IMR-90 (cell line): ENCODE data around the gene DHH. TPM values are rescaled to one million over a fixed set of nuclear protein-coding genes. Genes with fewer than 3 reads are reported as not detected.

Experiments
- ATAC-seq: fragments of 200-7000 bp; cut with Tn5 transposase; 2 replicates; pipeline ENCODE4 v1.9.1; 2020; ENCODE audit warnings: low read depth, mild to moderate bottlenecking, moderate library complexity
- BruUV-seq: library from RNA; stranded (reverse); fragments of 400-500 nt; replicated peaks from 2 replicates; lab custom pipeline; 2021; lab: Mats Ljungman, UMichigan
- CTCF ChIA-PET: fragments of 300-600 bp; formaldehyde crosslinking; extraction: SDS; loops from one replicate; lab custom pipeline; 2021; ENCODE audit warnings: antibody characterized with exemption; lab: Yijun Ruan, JAX
- POLR2A ChIA-PET: fragments of 300-600 bp; sonication (Branson Sonifier 250); formaldehyde crosslinking; loops from one replicate; lab custom pipeline; 2022; ENCODE audit warnings: antibody characterized with exemption; ENCODE audit not compliant: unreplicated experiment; lab: Charles Lee
- DNase-seq: peaks from one replicate; pipeline ENCODE4 v3.0.0; 2013
- H2AFZ ChIP-seq: replicated peaks from 2 replicates; pipeline ENCODE3; 2013; ENCODE audit warnings: low read length, mild to moderate bottlenecking; ENCODE audit not compliant: poor library complexity
- H2AK5ac ChIP-seq: 2 replicates; pipeline ENCODE4 v1.6.1; 2013; ENCODE audit warnings: low read depth, low read length, inconsistent platforms
- H2AK9ac ChIP-seq: replicated peaks from 2 replicates; pipeline ENCODE3; 2013; ENCODE audit warnings: mild to moderate bottlenecking, low read depth, low read length, moderate library complexity; ENCODE audit not compliant: poor library complexity
- H2BK120ac ChIP-seq: 2 replicates; pipeline ENCODE4 v1.6.1; 2013; ENCODE audit warnings: low read depth, low read length, inconsistent platforms
- H2BK15ac ChIP-seq: 3 replicates; pipeline ENCODE4 v1.6.1; 2013; ENCODE audit warnings: low read depth, low read length, inconsistent platforms
- H2BK20ac ChIP-seq: 2 replicates; pipeline ENCODE4 v1.6.1; 2013; ENCODE audit warnings: low read depth, mild to moderate bottlenecking, inconsistent platforms, low read length, moderate library complexity
- H2BK5ac ChIP-seq: 2 replicates; pipeline ENCODE4 v1.6.1; 2013; ENCODE audit warnings: mild to moderate bottlenecking, low read depth, low read length, inconsistent platforms; ENCODE audit not compliant: poor library complexity, severe bottlenecking
- H3K14ac ChIP-seq: replicated peaks from 2 replicates; pipeline ENCODE4 v1.6.1; 2013; ENCODE audit warnings: low read depth, low read length, inconsistent platforms
- H3K18ac ChIP-seq: 2 replicates; pipeline ENCODE4 v1.6.1; 2013; ENCODE audit warnings: low read depth, low read length, control low read depth
- H3K23ac ChIP-seq: 2 replicates; pipeline ENCODE4 v1.6.1; 2013; ENCODE audit warnings: low read depth, low read length, inconsistent platforms
- H3K27ac ChIP-seq: 2 replicates; pipeline ENCODE4 v1.5.1; 2013; ENCODE audit warnings: mild to moderate bottlenecking, control low read depth, low read length; ENCODE audit not compliant: insufficient read depth
- H3K27me3 ChIP-seq: 2 replicates; pipeline ENCODE4 v1.6.1; 2013; ENCODE audit warnings: low read length; ENCODE audit not compliant: control insufficient read depth, insufficient read depth
- H3K36me3 ChIP-seq: 2 replicates; pipeline ENCODE4 v1.6.1; 2013; ENCODE audit warnings: low read length, mixed read lengths; ENCODE audit not compliant: control insufficient read depth, insufficient read depth
- H3K4ac ChIP-seq: 2 replicates; pipeline ENCODE4 v1.6.1; 2013; ENCODE audit warnings: low read depth, low read length, inconsistent platforms
- H3K4me1 ChIP-seq: 2 replicates; pipeline ENCODE4 v1.6.1; 2013; ENCODE audit warnings: low read length, mixed read lengths; ENCODE audit not compliant: control insufficient read depth, insufficient read depth
- H3K4me2 ChIP-seq: 2 replicates; pipeline ENCODE4 v1.6.1; 2013; ENCODE audit warnings: low read depth, mild to moderate bottlenecking, control low read depth, low read length, moderate library complexity
- H3K4me3 ChIP-seq: 2 replicates; pipeline ENCODE4 v1.5.1; 2013; ENCODE audit warnings: low read depth, mild to moderate bottlenecking, control low read depth, low read length, moderate library complexity; ENCODE audit not compliant: insufficient read depth
- H3K56ac ChIP-seq: 2 replicates; pipeline ENCODE4 v1.6.1; 2013; ENCODE audit warnings: low read length, inconsistent platforms; ENCODE audit not compliant: insufficient read depth; ENCODE audit errors: extremely low read depth
- H3K79me1 ChIP-seq, 2 experiments: 2 replicates each; pipeline ENCODE4 v1.6.1; 2013; ENCODE audit warnings: low read length in 2 of 2, inconsistent platforms in 1 of 2, low read depth in 1 of 2
- H3K9ac ChIP-seq: 2 replicates; pipeline ENCODE4 v1.6.1; 2013; ENCODE audit warnings: low read depth, low read length, control low read depth
- H3K9me1 ChIP-seq: 2 replicates; pipeline ENCODE4 v1.6.1; 2013; ENCODE audit warnings: low read length, inconsistent platforms; ENCODE audit not compliant: insufficient read depth
- H3K9me3 ChIP-seq: 2 replicates; pipeline ENCODE4 v1.6.1; 2013; ENCODE audit warnings: low read length; ENCODE audit not compliant: control insufficient read depth, insufficient read depth
- H4K20me1 ChIP-seq: 2 replicates; pipeline ENCODE4 v1.6.1; 2013; ENCODE audit warnings: low read length, inconsistent platforms; ENCODE audit not compliant: insufficient read depth
- H4K5ac ChIP-seq: 2 replicates; pipeline ENCODE4 v1.6.1; 2013; ENCODE audit warnings: mild to moderate bottlenecking, low read depth, low read length, control low read depth
- H4K8ac ChIP-seq, 2 experiments: 2 replicates each; pipeline ENCODE4 v1.6.1; 2013; ENCODE audit warnings: low read depth in 2 of 2, low read length in 2 of 2, control low read depth in 1 of 2, inconsistent platforms in 1 of 2
- H4K91ac ChIP-seq: 2 replicates; pipeline ENCODE4 v1.6.1; 2013; ENCODE audit warnings: low read depth, low read length, inconsistent platforms; ENCODE audit not compliant: insufficient read depth
- MAFK ChIP-seq: IDR thresholded peaks from 2 replicates; pipeline ENCODE4 v1.6.1; 2012; ENCODE audit warnings: low read depth, low read length, improper control_type of control experiment
- MAZ ChIP-seq: IDR thresholded peaks from 2 replicates; pipeline ENCODE4 v1.6.1; 2012; ENCODE audit warnings: low read depth, mild to moderate bottlenecking, low read length, improper control_type of control experiment, moderate library complexity, borderline replicate concordance
- WGBS, 2 experiments: methylation state at CpG; one replicate each; pipeline versions ENCODE4 v1.1.5 to v1.1.7; 2013; ENCODE audit warnings: missing lambda C conversion rate in 2 of 2; ENCODE audit not compliant: insufficient read length in 1 of 2; ENCODE audit errors: extremely low coverage in 2 of 2; 5-methylcytosine and 5-hydroxymethylcytosine counted together
- dilution Hi-C: fragments of 300-500 bp; cut with HindIII; formaldehyde crosslinking; loops from one replicate; pipeline ENCODE4 v1.14.3; 2018; ENCODE audit warnings: low sequenced_read_pairs; ENCODE audit not compliant: unreplicated experiment
- in situ Hi-C: fragments of 300-500 bp; cut with MboI; formaldehyde crosslinking; loops from 3 replicates; pipeline ENCODE4 v1.14.3; 2019; ENCODE audit warnings: low sequenced_read_pairs, inconsistent platforms, mixed read lengths
- intact Hi-C: fragments of 100-400 bp; cut with micrococcal nuclease; formaldehyde crosslinking; loops from 2 replicates; pipeline ENCODE4 v1.10.0; 2022
- polyA plus RNA-seq, 3 experiments: library from polyadenylated mRNA; depleted of rRNA; stranded (reverse); fragments of >200 nt; gene quantifications; 2 replicates each; pipeline ENCODE4 v1.2.3, GENCODE V29; 2012; ENCODE audit warnings: low replicate concordance in 1 of 3
- total RNA-seq: library from RNA; depleted of rRNA; stranded (reverse); fragments of >200 nt; gene quantifications from 2 replicates; pipeline ENCODE4 v1.2.3, GENCODE V29; 2012
- TF ChIP-seq, protein P1 (sequence below): fragments of 150-350 bp; IDR thresholded peaks from 2 replicates; pipeline ENCODE4 v1.6.1; 2016; ENCODE audit warnings: low read depth, mild to moderate bottlenecking, low read length, moderate library complexity, borderline replicate concordance

Gene DHH
- total and polyA plus RNA-seq, 2 of the 4 experiments (the other 2 are of a cell fraction) = under 0.01 to 0.07 TPM

DNA sequence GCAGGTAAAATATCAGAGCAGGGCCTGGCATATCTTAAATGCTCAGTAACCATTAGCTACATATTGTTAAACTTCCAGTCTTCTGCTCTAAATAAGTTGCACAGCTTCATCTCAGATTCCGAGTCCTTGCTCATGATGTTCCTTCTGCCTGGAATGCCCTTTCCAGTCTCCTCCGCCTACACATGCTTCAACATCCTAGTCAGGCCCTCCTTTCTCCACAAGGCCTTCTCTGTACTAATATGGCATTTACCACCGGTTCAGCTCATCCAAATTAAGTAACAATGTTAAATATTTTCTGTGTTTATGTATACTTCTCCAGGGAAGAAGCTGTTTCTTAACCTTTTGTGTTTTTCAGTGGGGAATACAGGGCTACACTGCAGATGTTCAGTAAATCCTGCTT lies 8.5 kb downstream of the DHH start:
- H2AK5ac ChIP-seq = no peak overlapping the region
- H2BK15ac ChIP-seq = no peak overlapping the region
- peaks cover 2% of the 10 kb centered on the region; the same call in 1 of the 2 replicates for H3K9me1 ChIP-seq
- no peak overlapping the region for H2AFZ ChIP-seq
- peak overlapping the region; percentile 70; the same call in 1 of the 2 replicates for H3K18ac ChIP-seq
- CTCF ChIA-PET = interaction anchor here (1.1 to 3.7 kb wide), 2 partner anchors 16 to 33 kb away, joined by 3 to 16 read pairs; partner anchors contain the start of gene RHEBL1
- 0 out of 4 replicates have a peak overlapping the region, but pooled peaks have one; percentile 8 to 31 for H4K8ac ChIP-seq
- no peak overlapping the region for H3K4me2 ChIP-seq
- no peak for TF ChIP-seq MAFK
- TF ChIP-seq, protein P1, sequence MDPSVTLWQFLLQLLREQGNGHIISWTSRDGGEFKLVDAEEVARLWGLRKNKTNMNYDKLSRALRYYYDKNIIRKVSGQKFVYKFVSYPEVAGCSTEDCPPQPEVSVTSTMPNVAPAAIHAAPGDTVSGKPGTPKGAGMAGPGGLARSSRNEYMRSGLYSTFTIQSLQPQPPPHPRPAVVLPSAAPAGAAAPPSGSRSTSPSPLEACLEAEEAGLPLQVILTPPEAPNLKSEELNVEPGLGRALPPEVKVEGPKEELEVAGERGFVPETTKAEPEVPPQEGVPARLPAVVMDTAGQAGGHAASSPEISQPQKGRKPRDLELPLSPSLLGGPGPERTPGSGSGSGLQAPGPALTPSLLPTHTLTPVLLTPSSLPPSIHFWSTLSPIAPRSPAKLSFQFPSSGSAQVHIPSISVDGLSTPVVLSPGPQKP = no peak
- TF ChIP-seq MAZ = no peak
- ATAC-seq (peak; percentile 50), DNase-seq (peak; percentile 76)
- H3K4ac ChIP-seq = no peak overlapping the region
- H3K36me3 ChIP-seq = no peaks in the 10 kb centered on the region
- no peak overlapping the region for H3K9ac ChIP-seq
- in situ Hi-C loops (no loop called here), dilution Hi-C loops (no loop called here), intact Hi-C loops (loop anchor here (10.0 kb wide), 1 partner anchor 99 kb away; the partner anchor contains the start of gene TUBA1A)
- no peaks in the 10 kb centered on the region for H3K9me3 ChIP-seq
- no peak overlapping the region for H4K91ac ChIP-seq
- no peak overlapping the region for H3K23ac ChIP-seq
- no peak overlapping the region for H2BK20ac ChIP-seq
- 0 out of 4 replicates have a peak, but pooled peaks cover 0 to 3% of the 10 kb centered on the region in 2 experiments for H3K79me1 ChIP-seq
- no peak overlapping the region for H3K14ac ChIP-seq
- H4K20me1 ChIP-seq = no peaks in the 10 kb centered on the region; the same call in 1 of the 2 replicates
- H3K27me3 ChIP-seq = peaks cover 15% of the 10 kb centered on the region
- H3K4me1 ChIP-seq = peaks cover 4% of the 10 kb centered on the region; the same call in 1 of the 2 replicates
- no peak overlapping the region for H3K4me3 ChIP-seq
- no peak overlapping the region for H2BK120ac ChIP-seq
- peak overlapping the region; percentile 6 for H2BK5ac ChIP-seq
- H2AK9ac ChIP-seq = no peak overlapping the region
- no TSS peak for BruUV-seq
- H3K56ac ChIP-seq = no peak overlapping the region
- POLR2A ChIA-PET = no interaction called here
- H3K27ac ChIP-seq = no peak overlapping the region
- no peak overlapping the region for H4K5ac ChIP-seq
- no CpG with 5 or more reads among the region's 3 CpGs for WGBS, 2 experiments
